Caco-2 (cell line): ENCODE results near the gene PXK. TPM values are rescaled to one million over a fixed set of nuclear protein-coding genes. Genes with fewer than 3 reads are reported as not detected.

Experiments
- BruUV-seq: library from RNA; stranded (reverse); fragments of 400-500 nt; replicated peaks from 2 replicates; lab custom pipeline; 2021; lab: Mats Ljungman, UMichigan
- CTCF ChIA-PET: fragments of 300-600 bp; sonication (Branson Sonifier 250); formaldehyde crosslinking; loops from one replicate; lab custom pipeline; 2022; ENCODE audit warnings: antibody characterized with exemption; lab: Charles Lee
- POLR2A ChIA-PET: fragments of 300-600 bp; sonication (Branson Sonifier 250); formaldehyde crosslinking; loops from one replicate; lab custom pipeline; 2022; ENCODE audit warnings: antibody characterized with exemption; lab: Charles Lee
- DNase-seq, 2 experiments: peaks; one replicate each; pipeline versions ENCODE4 v3.0.0 to v3.0.0-alpha.2; 2020 to 2022
- H3K27me3 ChIP-seq: replicated peaks from 2 replicates; pipeline ENCODE4 v1.6.0; 2011; ENCODE audit warnings: low read length; ENCODE audit not compliant: control insufficient read depth, insufficient read depth
- H3K36me3 ChIP-seq: 2 replicates; pipeline ENCODE4 v1.5.1; 2011; ENCODE audit warnings: low read length; ENCODE audit not compliant: control insufficient read depth, insufficient read depth
- H3K4me1 ChIP-seq: fragments of 250-450 bp; sonication (Bioruptor Pico); 2 replicates; pipeline ENCODE4 v1.5.1; 2020; ENCODE audit warnings: mild to moderate bottlenecking
- H3K4me3 ChIP-seq: 2 replicates; pipeline ENCODE4 v1.5.1; 2011; ENCODE audit warnings: low read depth, mild to moderate bottlenecking, control low read depth, low read length
- H3K9me3 ChIP-seq: fragments of 250-450 bp; sonication (Bioruptor Pico); 2 replicates; pipeline ENCODE4 v1.5.1; 2020; ENCODE audit warnings: mild to moderate bottlenecking, moderate library complexity
- H3K27ac Mint-ChIP-seq: one replicate; pipeline ENCODE4 v1.8.0; 2022; ENCODE audit warnings: mixed read lengths; ENCODE audit not compliant: unreplicated experiment
- H3K27me3 Mint-ChIP-seq: one replicate; pipeline ENCODE4 v1.8.0; 2022; ENCODE audit warnings: mixed read lengths; ENCODE audit not compliant: insufficient read depth, unreplicated experiment
- H3K36me3 Mint-ChIP-seq: one replicate; pipeline ENCODE4 v1.8.0; 2022; ENCODE audit warnings: mild to moderate bottlenecking, mixed read lengths; ENCODE audit not compliant: insufficient read depth, unreplicated experiment
- H3K4me1 Mint-ChIP-seq: one replicate; pipeline ENCODE4 v1.8.0; 2022; ENCODE audit warnings: low read depth, mixed read lengths; ENCODE audit not compliant: unreplicated experiment
- H3K4me3 Mint-ChIP-seq: one replicate; pipeline ENCODE4 v1.8.0; 2022; ENCODE audit warnings: mild to moderate bottlenecking, moderate library complexity, mixed read lengths; ENCODE audit not compliant: unreplicated experiment
- H3K9me3 Mint-ChIP-seq: one replicate; pipeline ENCODE4 v1.8.0; 2022; ENCODE audit warnings: mixed read lengths; ENCODE audit not compliant: unreplicated experiment
- CTCF ChIP-seq, 2 experiments: fragments of 200-600 bp in 1 of 2; IDR thresholded peaks; 1 replicate in 1 of 2; 2 replicates in 1 of 2; pipeline versions ENCODE4 v1.5.1 to v1.8.0; 2011 to 2022; ENCODE audit warnings: antibody characterized with exemption in 1 of 2, control low read depth in 1 of 2, inconsistent platforms in 1 of 2, low read depth in 1 of 2, low read length in 1 of 2, mild to moderate bottlenecking in 1 of 2, moderate library complexity in 1 of 2; ENCODE audit not compliant: insufficient read depth in 1 of 2, severe bottlenecking in 1 of 2, unreplicated experiment in 1 of 2
- intact Hi-C: fragments of 100-400 bp; cut with micrococcal nuclease; formaldehyde crosslinking; loops from one replicate; pipeline ENCODE4 v1.10.0; 2022; ENCODE audit not compliant: unreplicated experiment
- total RNA-seq: library from RNA; stranded (reverse); gene quantifications from 2 replicates; pipeline ENCODE4 v1.2.3, GENCODE V29; 2022

Gene PXK
- total RNA-seq, 1 experiment from 2014 or later = 9.1 TPM

DNA sequence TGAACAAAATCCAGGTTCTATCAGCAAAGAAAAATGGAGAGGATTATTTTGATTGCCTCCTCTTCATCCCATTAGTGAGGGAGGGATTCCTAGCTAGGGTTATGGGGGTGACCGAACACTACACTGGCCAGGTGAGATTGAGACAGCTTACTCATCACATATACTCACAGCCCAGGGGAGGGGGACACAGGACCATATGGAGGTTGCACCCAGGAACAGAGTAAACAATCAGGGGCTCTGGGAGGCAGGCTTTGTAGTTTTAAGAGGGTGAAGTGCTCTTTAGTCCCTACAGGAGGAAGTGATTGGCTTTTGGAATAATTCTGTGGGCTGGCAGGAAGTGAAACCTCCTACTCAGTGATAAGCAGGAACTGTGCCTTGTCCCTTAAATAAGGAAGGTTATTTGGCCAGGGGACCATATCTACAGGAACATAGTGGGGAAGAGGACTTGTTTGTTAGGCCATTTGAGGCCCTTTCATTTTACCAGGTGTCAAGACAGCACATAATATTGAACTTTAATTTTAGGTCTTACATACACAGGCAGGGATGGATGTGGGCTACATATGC, 141.7 kb downstream of the PXK start:
- H3K9me3 Mint-ChIP-seq = no peaks in the 10 kb centered on the region
- peaks cover 5% of the 10 kb centered on the region for H3K36me3 Mint-ChIP-seq
- peaks cover 14% of the 10 kb centered on the region for H3K4me1 Mint-ChIP-seq
- H3K27me3 Mint-ChIP-seq = no peaks in the 10 kb centered on the region
- DNase-seq = no peak
- no peak for TF ChIP-seq CTCF (IDR thresholded peaks at IDR 0.05; ENCODE audit: insufficient read depth in 1 of 2, low read depth in 1 of 2, low read length in 1 of 2, severe bottlenecking in 1 of 2, unreplicated experiment in 1 of 2)
- intact Hi-C loops = no loop called here
- no peaks in the 10 kb centered on the region for H3K27me3 ChIP-seq
- BruUV-seq = no TSS peak
- ChIA-PET POLR2A (no interaction called here), CTCF (no interaction called here)
- H3K9me3 ChIP-seq = no peaks in the 10 kb centered on the region
- no peak overlapping the region for H3K4me3 ChIP-seq
- no peak overlapping the region for H3K4me3 Mint-ChIP-seq
- H3K36me3 ChIP-seq = no peaks in the 10 kb centered on the region
- peaks cover 30% of the 10 kb centered on the region for H3K4me1 ChIP-seq
- no peak overlapping the region for H3K27ac Mint-ChIP-seq

GRCh38 chr3:58474967-58475578, 142.4 kb downstream of the PXK start:
- H3K27me3 ChIP-seq = no peaks in the 10 kb centered on the region
- BruUV-seq = no TSS peak
- no peak for DNase-seq
- no peak for TF ChIP-seq CTCF (IDR thresholded peaks at IDR 0.05; ENCODE audit: insufficient read depth in 1 of 2, low read depth in 1 of 2, low read length in 1 of 2, severe bottlenecking in 1 of 2, unreplicated experiment in 1 of 2)
- H3K4me3 ChIP-seq = no peak overlapping the region
- H3K27me3 Mint-ChIP-seq = no peaks in the 10 kb centered on the region
- no peak overlapping the region for H3K27ac Mint-ChIP-seq
- no peaks in the 10 kb centered on the region for H3K36me3 ChIP-seq
- intact Hi-C loops = no loop called here
- peaks cover 5% of the 10 kb centered on the region for H3K36me3 Mint-ChIP-seq
- no peaks in the 10 kb centered on the region for H3K9me3 ChIP-seq
- H3K4me1 ChIP-seq = peaks cover 24% of the 10 kb centered on the region
- no peaks in the 10 kb centered on the region for H3K9me3 Mint-ChIP-seq
- POLR2A ChIA-PET = no interaction called here
- H3K4me1 Mint-ChIP-seq = peaks cover 9% of the 10 kb centered on the region
- CTCF ChIA-PET = no interaction called here
- no peak overlapping the region for H3K4me3 Mint-ChIP-seq

Other genes with a start within 250 kb of the PXK start
- 0.27 TPM in 1 of 2 replicates, not detected in the other for gene DNASE1L3, start 121.9 kb upstream of the PXK start, total RNA-seq
- gene ABHD6, start 95.1 kb upstream of the PXK start, total RNA-seq = 15.4 and 16.1 TPM in 2 replicates
- 19.2 and 24.7 TPM in 2 replicates for gene RPP14, start 26.6 kb upstream of the PXK start, total RNA-seq
- 8.2 and 13.2 TPM in 2 replicates for gene HTD2, start 26.4 kb upstream of the PXK start, total RNA-seq
- gene PDHB, start 100.9 kb downstream of the PXK start, total RNA-seq = 81.8 and 89.8 TPM in 2 replicates
- gene KCTD6, start 159.2 kb downstream of the PXK start, total RNA-seq = 9.2 and 9.8 TPM in 2 replicates
- 9.1 and 9.5 TPM in 2 replicates for gene ACOX2, start 204.3 kb downstream of the PXK start, total RNA-seq
- gene FAM107A, start 244.5 kb downstream of the PXK start, total RNA-seq = not detected in 2 replicates